H1 (cell line): Measurements from ENCODE around the gene APLP2. TPM values are rescaled to one million over a fixed set of nuclear protein-coding genes. Genes with fewer than 3 reads are reported as not detected.
"Not testable (repeated sequence)": the region's sequence is repeated elsewhere in the genome, so short reads cannot be mapped to it uniquely, and the experiment has no call there.

ENCODE experiments used
- CTCF ChIA-PET: fragments of 300-600 bp; sonication (Branson Sonifier 250); formaldehyde crosslinking; loops from one replicate; lab custom pipeline; 2021; ENCODE audit not compliant: partially characterized antibody; lab: Charles Lee
- POLR2A ChIA-PET: fragments of 300-600 bp; sonication (Branson Sonifier 250); formaldehyde crosslinking; loops from one replicate; lab custom pipeline; 2021; ENCODE audit warnings: inconsistent platforms; ENCODE audit not compliant: partially characterized antibody; lab: Charles Lee
- DNase-seq, 2 experiments: peaks; one replicate each; pipeline versions ENCODE4 v3.0.0 to v3.0.0-alpha.2; 2010 to 2022; ENCODE audit warnings: low spot score in 2 of 2, low read depth in 1 of 2, mixed read lengths in 1 of 2
- FAIRE-seq: peaks from 2 replicates; lab custom pipeline; 2011; peaks lifted over from hg19 to GRCh38; lab: Jason Lieb, UNC
- H2AFZ ChIP-seq: 2 replicates; pipeline ENCODE4 v1.8.1; 2012; ENCODE audit warnings: low read length, inconsistent platforms
- H2AK5ac ChIP-seq: 2 replicates; pipeline ENCODE4 v1.6.1; 2013; ENCODE audit warnings: low read depth, low read length
- H2BK120ac ChIP-seq: replicated peaks from 2 replicates; pipeline ENCODE3; 2013; ENCODE audit warnings: low read depth, low read length, inconsistent platforms
- H2BK12ac ChIP-seq: 2 replicates; pipeline ENCODE4 v1.6.1; 2013; ENCODE audit warnings: low read depth, low read length
- H2BK15ac ChIP-seq: 2 replicates; pipeline ENCODE4 v1.6.1; 2013; ENCODE audit warnings: low read length
- H2BK20ac ChIP-seq: 2 replicates; pipeline ENCODE4 v1.6.1; 2013; ENCODE audit warnings: low read length
- H2BK5ac ChIP-seq: 2 replicates; pipeline ENCODE4 v1.6.1; 2013; ENCODE audit warnings: low read depth, low read length
- H3K14ac ChIP-seq: 2 replicates; pipeline ENCODE4 v1.6.1; 2013; ENCODE audit warnings: inconsistent platforms; ENCODE audit not compliant: insufficient read length
- H3K18ac ChIP-seq: 2 replicates; pipeline ENCODE4 v1.6.1; 2013; ENCODE audit warnings: low read length; ENCODE audit errors: extremely low read depth
- H3K23ac ChIP-seq: 2 replicates; pipeline ENCODE4 v1.6.1; 2013; ENCODE audit warnings: inconsistent platforms; ENCODE audit not compliant: insufficient read length
- H3K23me2 ChIP-seq: 2 replicates; pipeline ENCODE4 v1.6.1; 2013; ENCODE audit warnings: low read depth, low read length
- H3K27ac ChIP-seq: 2 replicates; pipeline ENCODE4 v1.6.1; 2011; ENCODE audit warnings: low read depth, low read length, inconsistent platforms
- H3K27me3 ChIP-seq, 4 experiments: replicated peaks in 1 of 4; 1 replicate in 1 of 4; 2 replicates in 3 of 4; pipeline versions ENCODE4 v1.6.1 to v1.8.1; 2011 to 2013; ENCODE audit warnings: low read length in 3 of 4, mild to moderate bottlenecking in 3 of 4, inconsistent platforms in 2 of 4, mixed read lengths in 2 of 4, moderate library complexity in 1 of 4; ENCODE audit not compliant: control insufficient read depth in 3 of 4, insufficient read depth in 3 of 4; ENCODE audit errors: extremely low read depth in 1 of 4
- H3K36me3 ChIP-seq, 4 experiments: 2 replicates each; pipeline versions ENCODE4 v1.6.1 to v1.8.1; 2011 to 2013; ENCODE audit warnings: mild to moderate bottlenecking in 4 of 4, low read length in 3 of 4, moderate library complexity in 2 of 4, control low read depth in 1 of 4, inconsistent platforms in 1 of 4; ENCODE audit not compliant: insufficient read depth in 4 of 4, control insufficient read depth in 2 of 4
- H3K4ac ChIP-seq: replicated peaks from 2 replicates; pipeline ENCODE3; 2013; ENCODE audit warnings: low read length, low read depth, mixed read lengths, inconsistent platforms; ENCODE audit not compliant: insufficient read length
- H3K4me1 ChIP-seq, 4 experiments: replicated peaks in 1 of 4; 1 replicate in 1 of 4; 2 replicates in 3 of 4; pipeline versions ENCODE4 v1.6.1 to v1.8.1; 2011 to 2013; ENCODE audit warnings: low read length in 3 of 4, inconsistent platforms in 2 of 4, mixed read lengths in 1 of 4; ENCODE audit not compliant: insufficient read depth in 4 of 4, control insufficient read depth in 3 of 4
- H3K4me2 ChIP-seq, 2 experiments: 2 replicates each; pipeline versions ENCODE4 v1.6.1 to v1.8.1; 2011 to 2013; ENCODE audit warnings: low read depth in 2 of 2, low read length in 2 of 2, control low read depth in 1 of 2, inconsistent platforms in 1 of 2, mild to moderate bottlenecking in 1 of 2; ENCODE audit not compliant: insufficient read depth in 1 of 2
- H3K4me3 ChIP-seq, 4 experiments: fragments of 200-600, 300-600 bp in 1 of 4; sonication (generic), shearing (Covaris generic), sonication (Bioruptor Twin) in 1 of 4; 2 replicates each; pipeline versions ENCODE4 v1.5.1 to v1.8.1; 2011 to 2016; ENCODE audit warnings: low read length in 4 of 4, low read depth in 3 of 4, control low read depth in 2 of 4, inconsistent platforms in 2 of 4, mild to moderate bottlenecking in 2 of 4, mixed read lengths in 1 of 4, moderate library complexity in 1 of 4; ENCODE audit not compliant: insufficient read depth in 2 of 4; ENCODE audit errors: extremely low read depth in 1 of 4
- H3K56ac ChIP-seq: replicated peaks from 2 replicates; pipeline ENCODE3; 2013; ENCODE audit warnings: low read depth, mild to moderate bottlenecking, mixed read lengths, low read length, inconsistent platforms; ENCODE audit not compliant: insufficient read length
- H3K79me1 ChIP-seq: 2 replicates; pipeline ENCODE4 v1.6.1; 2013; ENCODE audit warnings: low read depth, low read length, control low read depth
- H3K79me2 ChIP-seq, 2 experiments: 2 replicates each; pipeline versions ENCODE4 v1.6.1 to v1.8.1; 2012 to 2013; ENCODE audit warnings: low read length in 2 of 2, mild to moderate bottlenecking in 2 of 2, inconsistent platforms in 1 of 2; ENCODE audit not compliant: insufficient read depth in 2 of 2, control insufficient read depth in 1 of 2
- H3K9ac ChIP-seq, 4 experiments: replicated peaks in 1 of 4; 1 replicate in 1 of 4; 2 replicates in 3 of 4; pipeline versions ENCODE4 v1.6.1 to v1.8.1; 2011 to 2013; ENCODE audit warnings: low read depth in 3 of 4, low read length in 3 of 4, control low read depth in 2 of 4, mild to moderate bottlenecking in 2 of 4, moderate library complexity in 2 of 4, inconsistent platforms in 1 of 4; ENCODE audit errors: extremely low read depth in 1 of 4
- H3K9me3 ChIP-seq, 2 experiments: 2 replicates each; pipeline versions ENCODE4 v1.6.1 to v1.8.1; 2012 to 2013; ENCODE audit warnings: mild to moderate bottlenecking in 2 of 2, moderate library complexity in 2 of 2, control low read depth in 1 of 2, inconsistent platforms in 1 of 2, low read depth in 1 of 2, low read length in 1 of 2, mixed read lengths in 1 of 2; ENCODE audit not compliant: insufficient read depth in 2 of 2
- H4K20me1 ChIP-seq, 2 experiments: replicated peaks in 1 of 2; 2 replicates each; pipeline versions ENCODE3 to v1.8.1; 2011 to 2013; ENCODE audit warnings: inconsistent platforms in 2 of 2, low read length in 2 of 2, mild to moderate bottlenecking in 1 of 2; ENCODE audit not compliant: insufficient read depth in 2 of 2, control insufficient read depth in 1 of 2
- H4K5ac ChIP-seq: 2 replicates; pipeline ENCODE4 v1.6.1; 2013; ENCODE audit warnings: low read length, low read depth, mixed read lengths, inconsistent platforms; ENCODE audit not compliant: insufficient read length
- H4K8ac ChIP-seq: 2 replicates; pipeline ENCODE4 v1.8.0; 2013; ENCODE audit warnings: mild to moderate bottlenecking, moderate library complexity, low read length, inconsistent platforms; ENCODE audit not compliant: insufficient read depth; ENCODE audit errors: extremely low read depth
- H4K91ac ChIP-seq: replicated peaks from 2 replicates; pipeline ENCODE3; 2013; ENCODE audit warnings: low read length, mixed read lengths, inconsistent platforms; ENCODE audit not compliant: insufficient read length
- WGBS, 2 experiments: shearing (Covaris generic) in 1 of 2; methylation state at CpG; one replicate each; pipeline versions ENCODE4 v1.1.6 to v1.1.7; 2013 to 2015; ENCODE audit warnings: low lambda C conversion rate in 2 of 2, mixed read lengths in 2 of 2, inconsistent platforms in 1 of 2, low coverage in 1 of 2, missing lambda C conversion rate in 1 of 2; ENCODE audit not compliant: insufficient replicate concordance in 2 of 2, insufficient coverage in 1 of 2, insufficient read length in 1 of 2; ENCODE audit errors: extremely low coverage in 1 of 2, missing lambda C conversion rate in 1 of 2; 5-methylcytosine and 5-hydroxymethylcytosine counted together
- polyA plus RNA-seq, 7 experiments: library from polyadenylated mRNA; depleted of rRNA in 3 of 7; stranded (reverse) in 5 of 7; unstranded in 2 of 7; fragments of >200 nt in 5 of 7; fragments of 200-250 nt in 2 of 7; gene quantifications; 1 replicate in 5 of 7; 2 replicates in 1 of 7; 4 replicates in 1 of 7; pipeline versions ENCODE4 v1.2.1 to v1.2.3, GENCODE V29; 2011 to 2013; ENCODE audit warnings: missing spikeins in 2 of 7, mixed read lengths in 2 of 7
- total RNA-seq: library from RNA; stranded (reverse); fragmentation: NEBNext Ultra II Directional; extraction: Animal tissue kit (Norgen Biotek cat#: 25700); gene quantifications from 2 replicates; pipeline ENCODE4 v1.2.1, GENCODE V29; 2021

The APLP2 gene
- total and polyA plus RNA-seq, 2 of the 8 experiments (the other 6 are each of a cell fraction or from before 2014, with no cell fraction given), result 222 to 315 TPM

DNA sequence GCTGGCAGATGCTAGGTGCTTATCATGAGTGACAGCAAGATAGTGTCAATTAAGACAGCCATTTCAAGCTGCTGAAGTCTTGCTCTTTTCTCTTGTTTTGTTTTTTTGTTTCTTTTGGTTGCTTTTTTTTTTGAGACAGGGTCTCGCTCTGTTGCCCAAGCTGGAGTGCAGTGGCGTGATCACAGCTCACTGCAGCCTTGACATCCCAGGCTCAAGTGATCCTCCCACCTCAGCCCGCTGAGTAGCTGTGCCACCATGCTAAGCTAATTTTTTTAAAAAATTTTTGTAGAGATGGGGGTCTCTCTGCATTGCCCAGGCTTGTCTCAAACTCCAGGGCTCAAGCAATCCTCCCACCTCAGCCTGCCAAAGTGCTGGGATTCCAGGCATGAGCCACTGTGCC, 102.3 kb downstream of the APLP2 start:
- H3K23me2 ChIP-seq, H3K4me1 ChIP-seq, H2BK20ac ChIP-seq, H3K36me3 ChIP-seq, H3K56ac ChIP-seq, H4K5ac ChIP-seq, H4K91ac ChIP-seq, DNase-seq, H4K8ac ChIP-seq, H2BK120ac ChIP-seq, H3K18ac ChIP-seq, POLR2A ChIA-PET, H3K9me3 ChIP-seq, H3K14ac ChIP-seq, H2BK15ac ChIP-seq, H3K23ac ChIP-seq, H3K4ac ChIP-seq, H2AFZ ChIP-seq, H2AK5ac ChIP-seq, H2BK12ac ChIP-seq, H2BK5ac ChIP-seq, H3K9ac ChIP-seq, H3K79me1 ChIP-seq, H3K4me3 ChIP-seq, H3K79me2 ChIP-seq, H3K4me2 ChIP-seq, FAIRE-seq, H3K27ac ChIP-seq: not testable (repeated sequence)
- CTCF ChIA-PET, result interaction anchor here (0.6 to 0.8 kb wide), 3 partner anchors 8 to 261 kb away, joined by 3 to 4 read pairs (median 3); no protein-coding TSS in a partner anchor
- peaks cover 4 to 38% (median 32%) of the 10 kb centered on the region in 4 experiments for H3K27me3 ChIP-seq
- peaks cover 9 to 11% of the 10 kb centered on the region in 2 experiments for H4K20me1 ChIP-seq
- WGBS, 2 experiments, result 91% methylated on average over 3 of the region's 3 CpGs; no CpG with 5 or more reads in 1 of the 2 experiments
